Loucy (cell line): ENCODE measurements around the gene TMEM129.

ENCODE experiments used
- CTCF ChIP-seq: fragments of 200-600 bp; sonication (generic); conservative IDR thresholded peaks from 2 replicates; pipeline ENCODE4 v1.5.1; 2014; ENCODE audit warnings: mild to moderate bottlenecking, antibody characterized with exemption, low read length
- EZH2phosphoT487 ChIP-seq: fragments of 200-600 bp; IDR thresholded peaks from 2 replicates; pipeline ENCODE4 v1.6.1; 2018; ENCODE audit warnings: antibody characterized with exemption, mild to moderate bottlenecking, moderate library complexity, borderline replicate concordance

- TF ChIP-seq CTCF, result no peak
- TF ChIP-seq EZH2phosphoT487, result no peak
Observed at GRCh38 chr4:1690698-1691097, 30.4 kb downstream of the TMEM129 start.
